Ovary (tissue), 3 donors: ENCODE results near the gene UPF2.

Experiments used
- CTCF ChIP-seq, 3 donors: fragments of 450-650 bp in 2 of 3; fragments of 200-600 bp in 1 of 3; IDR thresholded peaks; one replicate each; pipeline versions ENCODE4 v1.5.1 to v1.8.0; 2016 to 2022; ENCODE audit warnings: antibody characterized with exemption in 3 of 3, mild to moderate bottlenecking in 1 of 3
- EP300 ChIP-seq: sonication (generic); formaldehyde crosslinking; IDR thresholded peaks from one replicate; pipeline ENCODE4 v1.6.1; 2017; ENCODE audit warnings: antibody characterized with exemption
- POLR2A ChIP-seq: fragments of 450-650 bp; IDR thresholded peaks from one replicate; pipeline ENCODE4 v1.6.1; 2017; ENCODE audit warnings: antibody characterized with exemption, mild to moderate bottlenecking, moderate library complexity
- donor health status: DM: no; HTN: no; CAD: no.

- TF ChIP-seq CTCF (IDR thresholded peaks at IDR 0.05) (no peak), EP300 (no peak), POLR2A (no peak)
These were observed 171.1 kb downstream of the UPF2 start for GRCh38 chr10:11871466-11871865.
